Upper lobe of left lung (tissue), 6 donors: Measurements from ENCODE around the gene ADGRF1. TPM values are rescaled to one million over a fixed set of nuclear protein-coding genes. Genes with fewer than 3 reads are reported as not detected.

ENCODE experiments used
- ATAC-seq, 2 donors: fragments of 200-7000 bp; cut with Tn5 transposase; one replicate each; pipeline ENCODE4 v1.9.1; 2022; ENCODE audit warnings: mild to moderate bottlenecking in 2 of 2, moderate library complexity in 2 of 2; ENCODE audit not compliant: low FRiP score in 2 of 2
- DNase-seq, 2 donors: peaks; one replicate each; pipeline ENCODE4 v3.0.0-alpha.2; 2019 to 2020
- H3K27ac ChIP-seq, 4 donors: fragments of 200-600 bp; sonication (generic); one replicate each; pipeline ENCODE4 v1.5.1; 2016 to 2019
- H3K27me3 ChIP-seq, 4 donors: fragments of 200-600 bp; sonication (generic); one replicate each; pipeline ENCODE4 v1.5.1; 2017 to 2019
- H3K36me3 ChIP-seq, 4 donors: fragments of 200-600 bp; sonication (generic); one replicate each; pipeline ENCODE4 v1.5.1; 2016 to 2019
- H3K4me1 ChIP-seq, 4 donors: fragments of 200-600 bp; sonication (generic); one replicate each; pipeline ENCODE4 v1.5.1; 2018 to 2019
- H3K4me3 ChIP-seq, 4 donors: fragments of 200-600 bp; sonication (generic); one replicate each; pipeline ENCODE4 v1.5.1; 2017 to 2019; ENCODE audit warnings: mild to moderate bottlenecking in 2 of 4, moderate library complexity in 1 of 4
- H3K9me3 ChIP-seq, 4 donors: fragments of 200-600 bp; sonication (generic); one replicate each; pipeline ENCODE4 v1.5.1; 2018 to 2019
- EP300 ChIP-seq, 4 donors: sonication (generic); formaldehyde crosslinking; IDR thresholded peaks; one replicate each; pipeline ENCODE4 v1.5.1; 2017; ENCODE audit warnings: antibody characterized with exemption in 4 of 4, control low read depth in 2 of 4
- POLR2A ChIP-seq, 4 donors: fragments of 450-650 bp; IDR thresholded peaks; one replicate each; pipeline ENCODE4 v1.5.1; 2016 to 2017; ENCODE audit warnings: antibody characterized with exemption in 4 of 4, mild to moderate bottlenecking in 2 of 4
- POLR2AphosphoS5 ChIP-seq, 2 donors: sonication (generic); formaldehyde crosslinking; IDR thresholded peaks; one replicate each; pipeline ENCODE4 v1.5.1; 2017; ENCODE audit warnings: antibody characterized with exemption in 2 of 2
- WGBS, 2 donors: methylation state at CpG; one replicate each; pipeline ENCODE4 v1.1.5; 2017 to 2018; 5-methylcytosine and 5-hydroxymethylcytosine counted together
- total RNA-seq, 6 donors: library from RNA; depleted of rRNA in 4 of 6; stranded (reverse); fragments of >200 nt in 4 of 6; gene quantifications; one replicate each; pipeline versions ENCODE4 v1.1.0 to v1.2.1, GENCODE V29; 2016 to 2021
- TF ChIP-seq, protein P1 (sequence below), 6 experiments: fragments of 450-650 bp in 4 of 6; fragments of 200-600 bp in 2 of 6; sonication (generic) in 2 of 6; IDR thresholded peaks; one replicate each; pipeline ENCODE4 v1.5.1; 2016 to 2019; ENCODE audit warnings: antibody characterized with exemption in 6 of 6
- donor health status: DM: no; HTN: no; CAD: no; lungs with moderate emphysema.
- donor health status: DM: no; HTN: yes; CAD: no; lungs with severe emphysema.

ADGRF1 gene
- total RNA-seq, 6 donors from 2014 or later: 2.3 to 10.3 (median 7.5) TPM

DNA sequence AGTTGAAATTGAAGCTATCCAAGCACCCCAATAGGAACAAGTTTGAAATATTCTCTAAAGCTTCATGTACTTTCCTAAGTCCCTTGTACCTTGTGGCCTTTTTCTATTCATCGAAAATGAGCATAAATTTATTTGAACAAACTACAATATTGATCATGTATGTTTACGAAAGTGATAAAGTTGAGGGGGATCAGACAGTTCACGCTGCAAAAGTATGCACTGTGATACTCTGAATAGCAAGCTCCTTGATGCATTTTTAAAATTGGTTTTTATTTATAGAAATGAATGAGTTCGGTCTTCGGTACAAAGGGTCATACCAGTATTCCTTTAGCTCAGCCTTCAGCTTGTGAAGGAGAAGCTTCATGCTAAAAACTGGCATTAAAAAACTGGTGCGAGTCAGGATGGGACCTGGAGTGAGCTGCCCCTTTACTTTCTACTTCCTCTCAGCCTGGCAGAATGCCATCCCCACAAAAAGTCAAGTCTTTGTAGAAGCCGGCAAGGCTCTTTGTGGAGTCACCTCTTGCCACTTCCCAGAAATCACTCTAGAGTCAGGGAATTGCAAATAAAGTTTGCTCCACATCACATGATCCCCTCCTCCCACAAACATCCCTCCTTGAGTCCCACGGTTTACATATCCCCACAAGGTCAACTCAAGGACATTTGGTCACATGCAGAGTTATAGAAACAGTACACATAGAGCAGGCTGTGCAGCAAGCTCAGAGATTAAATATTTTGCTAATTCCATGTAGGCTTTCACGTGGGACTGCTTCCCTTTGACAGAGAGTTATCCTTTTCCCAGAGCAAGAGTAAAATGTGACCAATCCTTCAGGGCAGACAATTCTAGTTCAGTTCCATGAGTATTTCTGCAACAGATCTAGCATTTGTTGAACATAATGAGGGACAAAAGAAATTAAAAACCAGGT lies 34.6 kb upstream of the ADGRF1 start:
- ATAC-seq (peak; percentile 11 to 31), DNase-seq (peak in 1 of 2 donors; percentile 70)
- Histone ChIP-seq H3K9me3 (no peaks in the 10 kb centered on the region), H3K4me1 (peaks cover 14 to 33% (median 16%) of the 10 kb centered on the region in 4 donors), H3K4me3 (no peak overlapping the region), H3K36me3 (no peaks in the 10 kb centered on the region), H3K27me3 (no peaks in the 10 kb centered on the region), H3K27ac (peak overlapping the region in 1 of 4 donors; percentile 11)
- whole genome bisulfite sequencing, 2 donors: 37 to 38% methylated on average over 9 of the region's 9 CpGs
- TF ChIP-seq POLR2AphosphoS5 (IDR thresholded peaks at IDR 0.05): peak in 1 of 2 donors; percentile 19
- TF ChIP-seq EP300 (IDR thresholded peaks at IDR 0.05): peak in 1 of 4 donors; percentile 88
- TF ChIP-seq POLR2A (IDR thresholded peaks at IDR 0.05): no peak
- TF ChIP-seq, protein P1, sequence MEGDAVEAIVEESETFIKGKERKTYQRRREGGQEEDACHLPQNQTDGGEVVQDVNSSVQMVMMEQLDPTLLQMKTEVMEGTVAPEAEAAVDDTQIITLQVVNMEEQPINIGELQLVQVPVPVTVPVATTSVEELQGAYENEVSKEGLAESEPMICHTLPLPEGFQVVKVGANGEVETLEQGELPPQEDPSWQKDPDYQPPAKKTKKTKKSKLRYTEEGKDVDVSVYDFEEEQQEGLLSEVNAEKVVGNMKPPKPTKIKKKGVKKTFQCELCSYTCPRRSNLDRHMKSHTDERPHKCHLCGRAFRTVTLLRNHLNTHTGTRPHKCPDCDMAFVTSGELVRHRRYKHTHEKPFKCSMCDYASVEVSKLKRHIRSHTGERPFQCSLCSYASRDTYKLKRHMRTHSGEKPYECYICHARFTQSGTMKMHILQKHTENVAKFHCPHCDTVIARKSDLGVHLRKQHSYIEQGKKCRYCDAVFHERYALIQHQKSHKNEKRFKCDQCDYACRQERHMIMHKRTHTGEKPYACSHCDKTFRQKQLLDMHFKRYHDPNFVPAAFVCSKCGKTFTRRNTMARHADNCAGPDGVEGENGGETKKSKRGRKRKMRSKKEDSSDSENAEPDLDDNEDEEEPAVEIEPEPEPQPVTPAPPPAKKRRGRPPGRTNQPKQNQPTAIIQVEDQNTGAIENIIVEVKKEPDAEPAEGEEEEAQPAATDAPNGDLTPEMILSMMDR (IDR thresholded peaks at IDR 0.05): no peak

DNA sequence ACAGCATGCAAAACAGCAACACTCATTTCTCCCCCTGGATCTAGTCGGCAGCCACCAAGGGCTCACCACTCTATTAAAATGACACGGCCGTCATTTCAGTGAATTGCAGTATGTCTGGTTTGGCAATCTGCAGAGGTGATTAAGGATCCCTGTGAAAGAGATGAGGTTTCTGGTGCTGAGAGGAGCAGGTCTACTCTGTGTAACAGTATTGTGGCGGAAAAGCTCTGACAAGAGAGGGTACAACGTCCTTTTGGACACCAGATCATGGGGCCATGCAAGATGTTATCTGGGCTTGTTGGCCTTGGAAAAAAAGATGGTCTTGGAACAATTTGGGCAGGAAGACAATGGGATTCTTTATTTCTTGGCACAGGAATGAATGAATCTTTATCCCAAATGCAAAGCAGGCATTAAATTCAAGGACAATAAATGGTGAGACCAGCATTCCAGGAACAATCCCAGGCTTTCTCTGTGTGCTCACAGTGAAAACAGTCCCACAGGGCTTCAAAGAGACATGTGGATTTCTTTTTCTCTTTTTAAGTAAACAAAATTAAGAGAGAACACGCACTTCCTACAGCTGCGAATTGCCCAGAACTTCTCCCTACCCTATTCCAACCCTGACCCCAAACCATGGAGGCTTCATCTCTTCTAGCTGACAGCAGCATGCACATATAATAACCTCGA lies 33.7 kb upstream of the ADGRF1 start:
- H3K4me1 ChIP-seq: peaks cover 14 to 33% (median 16%) of the 10 kb centered on the region in 4 donors
- TF ChIP-seq EP300 (IDR thresholded peaks at IDR 0.05) (no peak), POLR2A (IDR thresholded peaks at IDR 0.05) (no peak), POLR2AphosphoS5 (IDR thresholded peaks at IDR 0.05) (no peak)
- TF ChIP-seq, protein P1 (IDR thresholded peaks at IDR 0.05): no peak
- no peaks in the 10 kb centered on the region for H3K27me3 ChIP-seq
- H3K4me3 ChIP-seq: no peak overlapping the region
- no peaks in the 10 kb centered on the region for H3K36me3 ChIP-seq
- no peaks in the 10 kb centered on the region for H3K9me3 ChIP-seq
- WGBS, 2 donors: 62 to 64% methylated on average over 8 of the region's 8 CpGs
- peak overlapping the region in 2 of 4 donors; percentile 11 to 14 for H3K27ac ChIP-seq
- no peak for ATAC-seq
- DNase-seq: no peak

DNA sequence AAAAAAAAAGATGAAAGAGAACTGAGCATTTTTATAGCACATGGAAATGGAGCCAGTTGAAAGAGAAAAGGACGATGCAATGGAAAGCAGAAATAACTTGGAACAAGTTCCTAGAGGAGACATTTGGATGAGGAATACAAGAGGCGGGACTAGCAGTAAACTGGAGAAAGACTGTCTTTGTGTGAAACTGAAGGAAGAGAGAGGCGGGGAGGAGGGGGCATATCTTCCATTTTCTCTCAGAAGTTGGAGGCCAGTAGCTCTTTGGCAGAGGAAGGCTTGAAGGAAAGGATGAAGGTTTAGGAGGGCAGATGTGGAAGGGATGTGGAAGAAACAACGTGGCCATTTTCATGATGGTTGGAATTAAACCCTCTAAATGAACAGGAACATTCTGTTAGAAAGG lies 33.0 kb upstream of the ADGRF1 start:
- peaks cover 14 to 33% (median 16%) of the 10 kb centered on the region in 4 donors for H3K4me1 ChIP-seq
- DNase-seq: no peak
- H3K9me3 ChIP-seq: no peaks in the 10 kb centered on the region
- H3K27ac ChIP-seq: no peak overlapping the region
- ATAC-seq: no peak
- WGBS, 2 donors: 81 to 85% methylated on average over 4 of the region's 4 CpGs
- no peaks in the 10 kb centered on the region for H3K36me3 ChIP-seq
- no peak overlapping the region for H3K4me3 ChIP-seq
- TF ChIP-seq EP300 (IDR thresholded peaks at IDR 0.05) (no peak), POLR2A (IDR thresholded peaks at IDR 0.05) (no peak), POLR2AphosphoS5 (IDR thresholded peaks at IDR 0.05) (no peak)
- TF ChIP-seq, protein P1 (IDR thresholded peaks at IDR 0.05): no peak
- H3K27me3 ChIP-seq: no peaks in the 10 kb centered on the region

DNA sequence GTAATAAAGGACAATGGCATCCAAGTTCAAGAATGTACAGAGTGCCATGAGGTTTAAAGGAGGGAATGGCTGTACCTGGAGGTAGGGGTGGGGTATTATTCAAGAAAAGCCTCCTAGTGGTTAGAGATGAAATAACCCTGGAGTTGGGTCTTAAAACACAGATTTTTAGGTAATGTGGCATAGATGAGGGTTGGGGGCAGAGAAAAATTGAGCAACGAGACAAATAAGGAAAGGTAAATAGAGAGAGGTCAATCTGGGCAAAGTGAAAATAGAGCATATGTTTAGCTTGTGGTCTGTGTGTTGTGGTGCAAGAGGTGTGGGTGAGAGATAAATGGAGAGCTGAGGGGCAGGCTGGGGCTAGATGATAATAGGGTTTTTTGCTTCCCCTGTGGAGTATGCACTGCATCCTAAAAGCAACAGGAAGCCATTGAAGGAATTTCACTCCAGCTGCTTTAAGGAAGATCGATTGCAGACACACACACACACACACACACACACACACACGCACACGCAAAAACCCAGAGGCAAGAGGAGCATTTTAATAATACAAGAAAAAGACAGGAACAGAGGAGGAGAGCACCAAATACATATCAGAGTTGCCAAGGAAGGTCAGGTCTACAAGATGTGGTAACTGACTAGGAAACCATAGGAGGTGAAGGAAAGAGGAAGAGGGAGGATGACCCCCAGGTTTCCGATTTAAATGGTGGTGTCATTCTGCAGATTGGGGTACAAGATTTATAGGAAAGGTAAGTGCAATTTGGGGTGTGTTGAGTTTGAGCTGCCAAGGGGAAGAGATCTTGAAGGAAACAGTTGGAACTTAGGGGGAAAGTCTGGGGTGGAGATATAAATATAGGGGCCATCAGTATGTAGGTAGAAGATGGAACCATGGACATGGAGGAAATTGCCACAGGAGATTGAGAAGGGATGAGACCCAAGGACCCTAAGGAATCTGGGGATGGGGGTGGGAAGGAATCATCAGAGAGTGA lies 31.3 kb upstream of the ADGRF1 start:
- DNase-seq: no peak
- H3K4me3 ChIP-seq: no peak overlapping the region
- H3K27ac ChIP-seq: peak overlapping the region in 2 of 4 donors; percentile 11 to 50
- no peaks in the 10 kb centered on the region for H3K36me3 ChIP-seq
- TF ChIP-seq EP300 (IDR thresholded peaks at IDR 0.05): no peak
- TF ChIP-seq POLR2A (IDR thresholded peaks at IDR 0.05): no peak
- TF ChIP-seq, protein P1 (IDR thresholded peaks at IDR 0.05): peak in 1 of 6 experiments; percentile 3
- TF ChIP-seq POLR2AphosphoS5 (IDR thresholded peaks at IDR 0.05): no peak
- no peaks in the 10 kb centered on the region for H3K27me3 ChIP-seq
- 54 to 73% methylated on average over 5 of the region's 5 CpGs for WGBS, 2 donors
- ATAC-seq: no peak
- H3K4me1 ChIP-seq: peaks cover 14 to 33% (median 16%) of the 10 kb centered on the region in 4 donors
- no peaks in the 10 kb centered on the region for H3K9me3 ChIP-seq
